HL-60/S4 (cell line): ENCODE results near the gene CRYGA.

Experiments
- in situ Hi-C: fragments of 300-500 bp; cut with MboI; formaldehyde crosslinking; loops from 2 replicates; pipeline ENCODE4 v1.14.3; 2022; ENCODE audit warnings: low sequenced_read_pairs

CRYGA gene

GRCh38 chr2:208163489-208163888 lies at the start of gene CRYGA:
CRYGA (minus strand) TSS chr2:208163589; CDS start chr2:208163556, 33 bp downstream.
- in situ Hi-C loops = no loop called here

DNA sequence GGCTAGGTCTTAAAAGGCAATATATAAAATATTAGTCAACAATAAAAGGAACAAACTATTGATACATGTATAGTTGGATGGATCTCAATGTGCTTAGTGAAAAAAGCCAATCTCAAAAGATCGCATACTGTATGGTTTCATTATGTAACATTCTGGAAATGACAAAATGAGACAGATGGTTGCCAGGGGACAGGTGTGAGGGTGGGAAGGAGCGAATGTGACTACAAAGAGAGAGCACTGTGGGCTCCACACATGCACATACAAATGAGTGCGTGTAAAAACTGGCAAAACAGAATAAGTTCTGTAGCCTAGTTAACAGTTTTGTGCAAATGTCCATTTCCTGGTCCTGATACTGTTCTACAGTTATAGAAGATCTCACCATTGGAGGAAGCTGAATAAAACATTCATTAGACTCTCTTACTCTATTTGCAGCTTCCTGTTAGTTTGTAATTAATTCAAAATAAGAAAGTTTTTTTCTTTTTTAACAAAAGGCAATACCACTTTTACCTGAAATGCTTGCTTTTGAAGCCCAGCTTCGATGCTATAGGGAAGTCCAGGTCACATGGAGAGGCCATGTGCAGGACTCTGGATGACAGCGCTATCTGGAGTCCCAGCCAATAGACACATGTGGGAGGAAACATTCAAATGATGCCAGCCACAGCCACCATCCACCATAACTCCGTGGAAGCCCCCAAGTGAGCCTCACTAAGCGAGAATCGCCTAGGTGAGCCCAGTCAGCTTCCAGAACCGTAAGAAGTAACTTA lies 47.5 kb upstream of the CRYGA start:
- in situ Hi-C loops = no loop called here

DNA sequence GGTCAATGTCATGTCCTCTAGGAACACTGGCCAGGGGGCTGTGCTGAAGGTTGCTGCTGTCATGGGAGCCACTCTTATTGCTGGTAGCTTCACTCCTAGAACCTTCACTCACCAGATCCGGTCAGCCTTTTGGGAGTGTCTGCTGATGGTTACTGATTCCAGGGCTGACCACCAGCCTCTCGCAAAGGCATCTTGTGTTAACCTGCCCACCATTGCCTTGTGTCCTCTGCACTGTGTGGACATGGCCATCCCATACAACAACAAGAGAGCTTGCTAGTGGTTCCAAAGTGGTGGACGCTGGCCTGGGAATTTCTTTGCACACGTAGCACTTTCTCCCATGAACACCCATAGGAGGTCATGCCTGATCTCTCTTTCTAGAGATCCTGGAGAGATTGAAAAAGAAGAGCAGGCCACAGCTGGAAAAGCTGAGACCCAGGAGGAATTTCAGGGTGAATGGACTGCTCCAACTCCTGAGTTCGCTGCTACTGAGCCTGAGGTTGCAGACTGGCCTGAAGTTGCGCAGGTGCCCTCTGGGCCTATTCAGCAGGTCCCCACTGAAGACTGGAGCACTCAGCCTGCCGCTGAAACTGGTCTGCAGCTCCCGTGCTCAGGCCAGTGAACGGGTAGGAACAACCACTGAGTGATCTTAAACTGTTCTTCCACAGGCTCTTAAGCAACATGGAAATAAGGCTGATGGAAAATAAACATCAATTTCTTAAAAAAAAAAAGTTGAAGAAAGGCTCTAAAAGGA lies 45.1 kb upstream of the CRYGA start:
- in situ Hi-C loops = no loop called here

DNA sequence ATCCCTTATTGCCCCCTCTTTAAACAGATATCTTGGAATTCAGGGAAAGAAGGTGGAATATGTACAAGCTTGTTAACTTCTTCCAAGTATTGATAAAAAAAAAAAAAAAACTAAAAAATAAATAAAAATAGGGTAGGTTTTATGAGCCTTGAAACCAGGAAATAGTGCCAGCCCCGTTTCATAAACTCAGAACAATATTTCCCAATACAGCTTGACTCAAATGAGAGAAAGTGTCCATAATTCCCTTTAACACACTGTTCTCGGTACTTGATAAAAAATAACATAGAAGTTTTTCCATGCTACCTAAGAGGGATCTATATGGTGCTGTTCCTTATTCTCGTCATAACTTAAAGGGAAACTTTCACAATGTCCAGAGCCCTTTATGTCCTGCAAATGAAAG lies 44.4 kb upstream of the CRYGA start:
- in situ Hi-C loops = no loop called here

DNA sequence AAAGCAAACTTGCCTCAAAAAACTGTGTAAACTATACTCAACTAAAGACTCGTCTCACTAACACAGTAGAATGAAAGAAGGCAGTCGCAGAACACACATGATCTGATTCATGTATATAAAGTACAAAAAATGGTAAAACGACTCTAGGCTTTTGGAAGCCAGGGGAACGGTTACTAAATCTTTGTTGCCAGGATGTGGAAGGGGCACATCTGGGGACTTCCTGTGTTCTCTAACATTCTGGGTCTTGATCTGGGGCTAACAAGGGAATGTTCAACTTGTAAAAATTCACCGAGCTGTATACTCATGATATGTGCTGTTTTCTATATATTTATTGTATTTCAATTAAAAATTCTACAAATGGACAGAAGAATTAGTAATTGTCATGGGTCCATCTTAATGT lies 40.8 kb upstream of the CRYGA start:
- in situ Hi-C loops = no loop called here

DNA sequence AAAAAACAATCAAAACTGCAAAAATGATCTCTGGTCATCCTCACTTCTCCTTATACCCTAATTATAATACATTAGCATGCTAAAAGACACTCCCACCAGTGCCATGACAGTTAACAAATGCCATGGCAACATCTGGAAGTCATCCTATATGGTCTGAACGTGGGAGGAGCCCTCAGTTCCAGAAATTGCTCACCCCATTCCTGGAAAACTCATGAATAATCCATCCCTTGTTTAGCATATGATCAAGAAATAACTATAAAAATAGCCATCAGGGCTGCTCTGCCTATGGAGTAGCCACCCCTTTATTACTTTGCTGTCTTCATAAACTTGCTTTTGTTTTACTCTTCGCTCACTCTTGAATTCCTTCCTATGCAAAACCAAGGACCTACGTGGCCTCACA lies 32.1 kb upstream of the CRYGA start:
- in situ Hi-C loops = no loop called here

DNA sequence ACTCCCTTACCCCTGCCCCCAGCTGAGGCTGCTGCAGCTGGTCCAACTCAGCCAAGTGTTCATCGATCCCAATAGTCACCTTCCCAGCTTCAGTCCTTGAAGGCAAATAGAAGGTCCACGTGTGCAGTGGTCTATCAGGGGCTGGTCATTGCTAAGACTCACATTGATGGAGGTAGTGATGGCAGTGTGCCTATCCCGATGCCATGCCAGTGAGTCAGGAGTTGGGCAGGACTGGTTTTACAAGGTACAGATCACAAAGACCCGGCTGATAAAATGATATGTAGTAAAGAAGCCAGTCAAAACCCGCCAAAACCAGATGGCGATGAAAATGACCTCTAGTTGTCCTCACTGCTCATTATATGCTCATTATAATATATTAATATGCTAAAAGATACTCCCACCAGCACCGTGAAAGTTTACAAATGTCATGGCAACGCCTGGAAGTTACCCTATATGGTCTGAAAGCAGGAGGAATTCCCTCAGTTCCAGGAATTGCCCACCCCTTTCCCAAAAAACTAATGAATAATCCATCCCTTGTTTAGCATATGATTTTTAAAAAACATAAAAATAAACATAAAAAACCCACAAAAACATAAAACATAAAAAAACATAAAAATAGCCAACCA lies 29.3 kb upstream of the CRYGA start:
- in situ Hi-C loops = no loop called here

DNA sequence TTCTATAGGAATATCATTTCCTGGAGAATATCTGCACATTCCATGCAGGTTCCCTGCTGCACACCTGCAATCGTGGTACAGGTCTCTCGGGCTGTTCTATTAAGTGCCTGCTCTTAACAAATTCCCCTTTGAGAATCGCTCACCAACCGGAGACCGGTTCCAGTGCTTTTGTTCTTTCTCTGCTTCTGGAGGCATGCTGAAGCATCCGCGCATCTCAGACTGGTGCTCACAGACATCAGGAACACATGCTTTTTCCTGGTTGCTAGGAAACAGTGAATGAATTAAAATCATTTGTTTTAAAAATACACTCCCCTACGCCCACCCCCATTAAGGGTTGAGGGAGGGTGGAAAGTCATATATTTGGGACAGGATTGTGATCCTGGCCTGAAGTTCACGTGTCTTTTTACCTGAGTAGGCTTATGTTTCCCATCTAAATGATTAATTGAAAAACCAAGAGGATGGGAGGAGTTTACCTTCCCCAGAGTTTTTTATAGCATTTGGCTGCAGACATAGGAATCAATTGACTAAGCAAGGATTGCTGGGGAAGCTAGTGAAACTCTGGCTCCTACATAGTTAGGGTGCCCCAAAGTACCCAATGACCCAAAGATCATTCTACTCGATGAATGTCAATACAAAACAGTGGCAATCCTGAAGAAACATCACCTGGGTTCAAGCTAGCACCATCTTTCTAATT lies 26.6 kb upstream of the CRYGA start, which contains the start of gene C2orf80:
Gene C2orf80, minus strand, starts transcription at position 221 of the 694 bp plus-strand sequence. CDS start 3,044 bp downstream, outside the sequence.
- in situ Hi-C loops = no loop called here

DNA sequence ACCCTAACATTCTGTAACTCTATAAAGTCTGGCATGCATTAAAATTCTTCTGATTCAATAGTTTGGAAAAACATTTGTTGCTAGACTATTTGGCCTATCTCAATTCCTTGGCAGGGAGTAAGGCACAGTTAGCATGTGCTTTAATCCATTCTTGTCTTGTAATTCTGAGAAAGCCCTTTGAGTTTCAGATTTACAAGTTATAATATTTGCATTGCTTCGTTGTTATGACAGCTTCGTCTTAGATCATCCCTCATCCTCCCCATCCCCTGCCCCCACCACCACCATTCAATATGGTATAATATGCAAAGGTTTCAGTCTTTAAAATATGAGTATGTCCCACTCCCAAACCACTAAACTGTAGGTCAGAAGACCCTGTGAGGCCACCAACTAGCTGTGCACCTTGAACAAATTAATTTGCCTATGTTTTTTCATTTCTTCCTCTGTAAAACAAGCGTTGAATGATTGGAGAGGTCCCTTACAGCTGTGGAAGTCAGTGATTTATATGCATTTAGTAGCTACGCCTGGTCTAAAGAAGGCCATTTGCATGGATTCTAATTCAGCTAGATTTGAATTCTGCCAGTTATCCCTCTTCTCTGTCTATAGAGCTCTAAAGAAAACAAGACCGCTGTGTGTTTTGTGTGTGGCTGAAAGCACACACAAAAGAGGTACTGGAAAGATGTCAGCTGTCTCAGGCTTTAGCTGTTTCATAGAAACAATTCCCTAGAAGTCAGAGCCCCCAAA lies 25.9 kb upstream of the CRYGA start:
- in situ Hi-C loops = no loop called here

DNA sequence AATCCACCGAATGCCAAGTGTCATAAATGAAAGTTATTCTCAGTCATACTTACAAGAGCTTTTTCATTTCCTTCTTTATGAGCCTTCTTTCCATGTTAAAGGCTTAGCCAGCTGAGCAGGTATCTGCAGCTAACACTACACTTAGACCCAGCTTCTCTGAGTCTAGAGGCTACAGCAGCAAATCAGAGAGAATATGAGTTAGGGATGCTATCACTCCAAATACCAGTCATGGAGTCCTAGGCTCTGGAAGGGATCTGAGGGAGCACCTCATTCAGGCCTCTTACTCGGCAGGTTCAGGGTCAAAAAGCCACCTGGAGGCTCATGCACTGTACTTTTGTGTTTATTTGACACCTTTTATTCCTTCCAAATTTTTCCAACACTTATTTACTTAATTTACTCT lies 23.5 kb upstream of the CRYGA start:
- in situ Hi-C loops = no loop called here

DNA sequence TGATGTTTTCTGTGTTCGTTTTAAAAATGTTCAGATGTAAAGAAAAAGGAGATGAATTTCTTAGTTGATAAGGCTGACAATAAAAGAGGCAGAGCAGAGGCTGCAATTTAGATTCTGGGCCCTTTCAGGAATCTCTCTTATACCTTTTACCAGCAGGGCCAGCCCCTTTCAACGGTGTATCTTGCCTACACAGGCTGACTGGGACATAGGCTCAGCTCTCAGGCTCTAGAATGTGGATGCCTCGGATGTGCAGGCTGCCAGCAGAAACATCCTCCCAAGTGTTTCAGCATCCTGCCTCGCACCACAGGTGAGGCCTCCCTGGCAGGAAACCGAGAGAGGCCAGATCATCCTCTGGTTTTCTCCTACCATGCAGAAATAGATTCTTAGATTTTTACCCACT lies 23.1 kb upstream of the CRYGA start:
- in situ Hi-C loops = no loop called here

DNA sequence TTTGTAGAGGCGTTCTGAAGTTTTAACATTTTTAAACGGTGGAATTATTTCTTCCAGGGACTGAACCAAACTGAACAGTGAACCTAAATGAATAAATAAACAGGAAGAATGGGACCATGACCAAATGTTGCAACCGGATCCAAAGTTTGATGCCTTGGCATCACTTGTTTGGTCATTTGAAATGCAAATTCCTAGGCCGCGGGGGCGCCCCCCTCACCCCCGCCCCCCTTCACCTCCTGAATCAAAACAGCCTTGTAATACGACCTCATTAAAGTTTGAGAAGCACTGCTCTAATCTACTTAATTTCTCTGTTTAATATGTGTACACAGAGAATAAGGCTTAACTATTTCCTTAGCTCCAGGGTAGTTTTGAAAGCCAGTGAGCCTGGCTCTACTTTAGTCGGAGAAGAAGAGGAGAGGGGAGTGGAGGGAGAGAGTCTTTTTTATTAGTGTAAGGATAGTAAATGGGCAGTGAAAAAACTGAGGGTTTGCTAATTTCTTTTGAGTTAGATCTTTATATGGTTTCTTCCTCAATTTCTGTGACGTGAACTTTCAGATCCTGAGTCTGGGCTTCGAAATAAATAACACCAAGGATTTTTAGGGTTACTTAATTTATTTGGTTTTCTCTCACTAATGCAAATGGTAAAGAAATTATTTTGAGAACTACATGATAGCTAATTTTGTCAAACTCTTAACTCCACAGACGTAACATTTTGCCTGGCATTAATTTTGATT lies 20.8 kb upstream of the CRYGA start:
- in situ Hi-C loops = no loop called here

DNA sequence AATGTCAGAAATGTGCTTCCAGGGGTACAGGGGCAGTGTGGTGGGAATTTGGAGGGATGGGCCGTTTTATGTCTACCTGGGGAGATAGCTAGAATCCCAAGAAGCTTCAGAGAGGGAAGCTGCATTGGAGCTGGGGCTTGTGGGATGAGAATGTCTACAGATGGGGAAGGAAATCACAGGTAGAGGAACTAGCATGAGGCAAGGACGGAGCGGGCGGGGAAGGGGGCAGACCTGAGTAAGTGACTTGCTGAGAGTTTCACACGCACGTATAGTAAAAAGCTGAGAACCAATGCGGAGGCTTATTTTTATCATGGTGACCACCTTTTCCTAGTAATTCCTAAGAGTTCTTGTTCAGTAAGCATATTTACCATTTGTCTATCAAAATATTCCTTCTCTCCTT lies 20.1 kb upstream of the CRYGA start:
- in situ Hi-C loops = no loop called here

DNA sequence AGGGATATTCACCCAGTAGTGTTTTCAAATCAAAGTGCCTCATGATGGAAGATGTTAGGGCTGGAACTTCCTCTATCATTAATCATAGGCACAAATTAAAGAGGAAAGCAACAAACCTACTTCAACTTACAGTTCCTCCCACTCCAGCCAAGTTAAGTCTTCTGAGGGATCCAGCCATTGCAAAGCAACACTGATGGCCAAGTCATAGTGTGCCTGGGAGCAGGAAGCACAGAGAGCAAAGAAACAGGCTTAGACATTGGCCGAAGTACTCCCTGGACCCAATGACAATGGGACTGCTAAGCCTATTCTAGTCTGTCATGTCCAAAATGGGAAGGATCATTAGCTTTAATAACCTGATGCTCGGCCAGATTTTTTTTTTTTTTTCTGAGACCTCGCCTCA lies 19.4 kb upstream of the CRYGA start:
- in situ Hi-C loops = no loop called here

DNA sequence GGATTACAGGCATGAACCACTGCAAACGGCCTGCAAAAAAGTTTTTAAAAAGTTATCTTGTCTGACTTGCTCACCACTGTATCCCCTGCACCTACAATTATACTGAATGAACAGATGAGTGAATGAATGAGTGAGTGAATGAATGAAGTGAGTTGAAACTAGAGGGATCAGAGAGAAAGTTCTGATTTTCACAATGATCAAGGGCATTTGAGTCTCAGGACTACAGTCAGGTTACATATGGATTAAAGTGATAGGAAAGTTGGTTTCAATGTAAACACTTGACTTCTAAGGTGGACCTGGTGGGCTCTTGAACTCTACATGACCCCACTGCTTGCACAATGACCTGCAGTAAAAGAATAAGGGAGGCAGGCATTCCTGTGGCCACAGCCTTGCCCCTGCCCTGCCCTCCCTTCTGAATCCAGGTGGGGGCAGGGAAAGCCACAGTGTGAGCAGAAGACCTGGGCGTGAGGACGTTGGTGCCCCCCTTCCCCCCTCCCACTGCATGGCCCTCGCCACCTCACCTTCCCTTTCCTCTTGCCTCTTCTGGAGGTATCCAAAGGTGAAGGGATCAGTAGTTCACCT lies 15.7 kb upstream of the CRYGA start:
- in situ Hi-C loops = no loop called here

GRCh38 chr2:208175840-208176153 lies 12.4 kb upstream of the CRYGA start:
- in situ Hi-C loops = no loop called here

DNA sequence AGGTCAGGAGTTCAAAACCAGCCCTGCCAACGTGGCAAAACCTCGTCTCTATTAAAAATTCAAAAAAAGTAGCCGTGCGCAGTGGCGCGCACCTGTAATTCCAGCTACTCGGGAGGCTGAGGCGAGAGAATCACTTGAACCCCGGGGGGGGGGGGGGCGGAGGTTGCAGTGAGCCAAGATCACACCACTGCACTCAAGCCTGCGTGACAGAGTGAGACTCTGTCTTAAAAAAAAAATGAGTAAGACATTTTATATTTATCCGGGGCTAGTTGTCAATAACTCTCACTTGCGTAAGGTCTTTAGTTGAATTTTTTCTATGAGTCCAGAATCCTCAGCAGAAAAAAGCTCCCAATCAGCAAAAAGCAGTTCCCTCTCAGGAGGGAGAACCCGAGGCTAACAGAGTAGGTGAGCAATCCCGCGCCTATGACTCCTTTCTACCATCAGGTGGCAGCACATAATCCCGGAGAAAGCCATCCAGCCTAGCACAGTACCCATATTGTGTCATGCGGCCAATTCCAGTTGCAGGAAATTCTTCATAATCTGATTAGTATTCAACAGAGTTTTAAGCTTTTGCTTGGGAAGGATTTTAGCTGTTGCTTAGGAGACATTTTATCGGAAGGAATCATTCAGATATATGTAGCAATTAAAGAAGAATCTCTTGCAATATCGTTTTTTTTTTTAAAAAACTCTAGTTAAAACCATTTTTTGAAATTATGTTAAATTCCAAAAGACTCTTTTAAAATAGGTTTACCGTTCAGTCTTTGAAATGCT lies 11.9 kb upstream of the CRYGA start:
- in situ Hi-C loops = no loop called here

GRCh38 chr2:208174144-208174543 lies 10.8 kb upstream of the CRYGA start:
- in situ Hi-C loops = no loop called here

- in situ Hi-C loops = no loop called here
Measured at GRCh38 chr2:208172125-208172524, 8.7 kb upstream of the CRYGA start.
